OCI-LY1 (cell line): ENCODE measurements around the gene FAM111A.

ENCODE experiments used
- H2AFZ ChIP-seq: fragments of 200-600 bp; sonication (generic), shearing (Covaris generic); 2 replicates; pipeline ENCODE4 v1.6.0; 2014; ENCODE audit warnings: antibody characterized with exemption, mild to moderate bottlenecking, low read length
- H3F3A ChIP-seq: fragments of 200-600 bp; sonication (generic), shearing (Covaris generic); 2 replicates; pipeline ENCODE4 v1.6.0; 2014; ENCODE audit warnings: mild to moderate bottlenecking, antibody characterized with exemption, low read length, moderate library complexity; ENCODE audit not compliant: insufficient read depth
- H3K27ac ChIP-seq: fragments of 200-600 bp; sonication (generic); 2 replicates; pipeline ENCODE4 v1.5.1; 2014; ENCODE audit warnings: low read length, mixed run types, mild to moderate bottlenecking, low read depth; ENCODE audit not compliant: poor library complexity, severe bottlenecking
- H3K27me3 ChIP-seq: fragments of 200-600 bp; sonication (generic); 2 replicates; pipeline ENCODE4 v1.6.0; 2014; ENCODE audit warnings: antibody characterized with exemption, mild to moderate bottlenecking, low read length, moderate library complexity; ENCODE audit not compliant: insufficient read depth
- H3K36me3 ChIP-seq: fragments of 200-600 bp; sonication (generic); 2 replicates; pipeline ENCODE4 v1.6.1; 2014; ENCODE audit warnings: mild to moderate bottlenecking, antibody characterized with exemption, low read length, moderate library complexity, mixed read lengths; ENCODE audit not compliant: insufficient read depth
- H3K4me1 ChIP-seq: fragments of 200-600 bp; sonication (generic); 2 replicates; pipeline ENCODE4 v1.5.1; 2014; ENCODE audit warnings: mild to moderate bottlenecking, low read length, moderate library complexity; ENCODE audit not compliant: insufficient read depth, severe bottlenecking
- H3K4me2 ChIP-seq: fragments of 200-600 bp; sonication (generic), shearing (Covaris generic); 2 replicates; pipeline ENCODE4 v1.6.1; 2014; ENCODE audit warnings: low read length
- H3K4me3 ChIP-seq: fragments of 200-600 bp; sonication (generic); 2 replicates; pipeline ENCODE4 v1.5.1; 2014; ENCODE audit warnings: low read length, low read depth, mild to moderate bottlenecking, mixed read lengths; ENCODE audit not compliant: poor library complexity, severe bottlenecking
- H3K79me2 ChIP-seq: fragments of 200-600 bp; shearing (Covaris generic); 2 replicates; pipeline ENCODE4 v1.6.1; 2016; ENCODE audit warnings: mixed run types, low read length, mixed read lengths; ENCODE audit not compliant: insufficient read depth
- H3K9ac ChIP-seq: fragments of 200-600 bp; sonication (generic), shearing (Covaris generic); 2 replicates; pipeline ENCODE4 v1.6.1; 2014; ENCODE audit warnings: mild to moderate bottlenecking, low read length, mixed read lengths
- H3K9me2 ChIP-seq: fragments of 200-600 bp; sonication (generic), shearing (Covaris generic); 2 replicates; pipeline ENCODE4 v1.6.1; 2014; ENCODE audit warnings: low read depth, mild to moderate bottlenecking, low read length, mixed read lengths
- H3K9me3 ChIP-seq: fragments of 200-600 bp; shearing (Covaris generic); 2 replicates; pipeline ENCODE4 v1.6.1; 2014; ENCODE audit warnings: low read length, mixed read lengths
- H4K20me1 ChIP-seq: fragments of 200-600 bp; sonication (generic), shearing (Covaris generic); 2 replicates; pipeline ENCODE4 v1.6.0; 2016; ENCODE audit warnings: mild to moderate bottlenecking, low read length; ENCODE audit not compliant: insufficient read depth
- EZH2 ChIP-seq: fragments of 200-600 bp; sonication (generic), shearing (Covaris generic); IDR thresholded peaks from 2 replicates; pipeline ENCODE4 v1.8.0; 2017; ENCODE audit warnings: borderline replicate concordance, mixed run types, mild to moderate bottlenecking, antibody characterized with exemption, low read length, moderate library complexity, mixed read lengths
- TF ChIP-seq, protein P1 (sequence below): fragments of 200-600 bp; sonication (generic), shearing (Covaris generic); IDR thresholded peaks from 2 replicates; pipeline ENCODE4 v1.5.1; 2017; ENCODE audit warnings: mild to moderate bottlenecking, antibody characterized with exemption, low read length, moderate library complexity, mixed read lengths

Gene FAM111A

GRCh38 chr11:59141673-59142460 lies 789 bp upstream of the FAM111A start:
- Histone ChIP-seq H3K9me3 (no peaks in the 10 kb centered on the region), H4K20me1 (no peaks in the 10 kb centered on the region), H3K27me3 (no peaks in the 10 kb centered on the region), H3K9ac (peak overlapping the region; percentile 94), H3K4me2 (peak overlapping the region; percentile 70), H2AFZ (no peak overlapping the region), H3K79me2 (peaks cover 16% of the 10 kb centered on the region), H3K36me3 (peaks cover 8% of the 10 kb centered on the region), H3K4me3 (peak overlapping the region; percentile 67), H3F3A (no peaks in the 10 kb centered on the region), H3K9me2 (no peaks in the 10 kb centered on the region), H3K27ac (no peak overlapping the region), H3K4me1 (peaks cover 45% of the 10 kb centered on the region)
- TF ChIP-seq, protein P1, sequence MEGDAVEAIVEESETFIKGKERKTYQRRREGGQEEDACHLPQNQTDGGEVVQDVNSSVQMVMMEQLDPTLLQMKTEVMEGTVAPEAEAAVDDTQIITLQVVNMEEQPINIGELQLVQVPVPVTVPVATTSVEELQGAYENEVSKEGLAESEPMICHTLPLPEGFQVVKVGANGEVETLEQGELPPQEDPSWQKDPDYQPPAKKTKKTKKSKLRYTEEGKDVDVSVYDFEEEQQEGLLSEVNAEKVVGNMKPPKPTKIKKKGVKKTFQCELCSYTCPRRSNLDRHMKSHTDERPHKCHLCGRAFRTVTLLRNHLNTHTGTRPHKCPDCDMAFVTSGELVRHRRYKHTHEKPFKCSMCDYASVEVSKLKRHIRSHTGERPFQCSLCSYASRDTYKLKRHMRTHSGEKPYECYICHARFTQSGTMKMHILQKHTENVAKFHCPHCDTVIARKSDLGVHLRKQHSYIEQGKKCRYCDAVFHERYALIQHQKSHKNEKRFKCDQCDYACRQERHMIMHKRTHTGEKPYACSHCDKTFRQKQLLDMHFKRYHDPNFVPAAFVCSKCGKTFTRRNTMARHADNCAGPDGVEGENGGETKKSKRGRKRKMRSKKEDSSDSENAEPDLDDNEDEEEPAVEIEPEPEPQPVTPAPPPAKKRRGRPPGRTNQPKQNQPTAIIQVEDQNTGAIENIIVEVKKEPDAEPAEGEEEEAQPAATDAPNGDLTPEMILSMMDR, result no peak
- TF ChIP-seq EZH2, result no peak

GRCh38 chr11:59144096-59144495 lies 1.4 kb downstream of the FAM111A start:
- no peaks in the 10 kb centered on the region for H3K27me3 ChIP-seq
- peaks cover 31% of the 10 kb centered on the region for H3K36me3 ChIP-seq
- H3K4me1 ChIP-seq, result peaks cover 61% of the 10 kb centered on the region
- H3K9me3 ChIP-seq, result no peaks in the 10 kb centered on the region
- H3F3A ChIP-seq, result no peaks in the 10 kb centered on the region
- peak overlapping the region; percentile 70 for H3K4me2 ChIP-seq
- TF ChIP-seq, protein P1, result no peak
- TF ChIP-seq EZH2, result no peak
- peak overlapping the region; percentile 85 for H3K27ac ChIP-seq
- H3K79me2 ChIP-seq, result peaks cover 21% of the 10 kb centered on the region
- H3K9ac ChIP-seq, result peak overlapping the region; percentile 94
- no peaks in the 10 kb centered on the region for H4K20me1 ChIP-seq
- H2AFZ ChIP-seq, result no peak overlapping the region
- H3K4me3 ChIP-seq, result peak overlapping the region; percentile 67
- H3K9me2 ChIP-seq, result no peaks in the 10 kb centered on the region

DNA sequence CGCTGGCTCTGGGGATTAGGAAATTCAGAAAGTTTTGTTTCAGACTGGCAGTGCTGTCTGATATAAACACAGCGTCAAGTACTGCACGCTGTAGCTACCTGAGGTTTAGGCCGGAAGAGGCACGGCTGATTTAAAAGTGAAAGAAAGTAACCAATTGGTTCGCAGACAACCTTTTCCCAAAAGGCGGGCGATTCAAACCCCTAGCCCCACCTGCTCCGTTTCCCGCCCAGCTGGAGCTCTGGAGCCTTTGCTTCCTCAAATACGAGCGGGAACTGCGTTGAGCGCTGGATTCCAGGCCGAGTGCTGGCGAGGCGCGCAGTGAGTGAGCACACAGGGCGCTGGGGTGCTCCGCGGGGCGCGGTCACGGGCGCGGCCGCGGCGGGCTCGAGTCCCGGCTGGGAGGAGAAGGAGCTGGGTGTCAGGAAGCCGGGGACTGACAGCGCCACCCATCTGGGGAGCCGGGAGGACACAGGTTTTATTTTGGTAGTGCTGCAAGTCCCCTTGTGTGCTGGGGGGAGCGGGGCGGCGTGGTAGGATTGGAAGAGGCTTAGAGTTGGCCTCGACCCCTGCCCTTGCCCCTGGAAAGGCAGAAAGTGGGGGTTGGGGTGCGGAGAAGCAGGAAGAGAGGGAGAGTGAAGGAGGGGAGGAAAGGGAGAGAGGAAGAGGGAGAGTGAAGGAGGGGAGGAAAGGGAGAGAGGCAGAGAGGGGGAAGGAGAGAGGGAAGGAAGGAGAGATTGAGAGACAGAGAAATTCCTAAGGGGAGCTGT lies 2.1 kb downstream of the FAM111A start:
- H2AFZ ChIP-seq, result no peak overlapping the region
- TF ChIP-seq, protein P1, result peak; percentile 46; the same call in 1 of the 2 replicates
- TF ChIP-seq EZH2, result no peak
- H3K9me2 ChIP-seq, result no peaks in the 10 kb centered on the region
- peak overlapping the region; percentile 70 for H3K4me2 ChIP-seq
- no peaks in the 10 kb centered on the region for H3K27me3 ChIP-seq
- H4K20me1 ChIP-seq, result no peaks in the 10 kb centered on the region
- H3K27ac ChIP-seq, result peak overlapping the region; percentile 85
- H3K4me3 ChIP-seq, result peak overlapping the region; percentile 67
- peaks cover 21% of the 10 kb centered on the region for H3K79me2 ChIP-seq
- H3K4me1 ChIP-seq, result peaks cover 61% of the 10 kb centered on the region
- peaks cover 37% of the 10 kb centered on the region for H3K36me3 ChIP-seq
- H3K9me3 ChIP-seq, result no peaks in the 10 kb centered on the region
- no peaks in the 10 kb centered on the region for H3F3A ChIP-seq
- peak overlapping the region; percentile 94 for H3K9ac ChIP-seq
